Measurements from ENCODE around the gene BCL7C.

BCL7C gene

DNA sequence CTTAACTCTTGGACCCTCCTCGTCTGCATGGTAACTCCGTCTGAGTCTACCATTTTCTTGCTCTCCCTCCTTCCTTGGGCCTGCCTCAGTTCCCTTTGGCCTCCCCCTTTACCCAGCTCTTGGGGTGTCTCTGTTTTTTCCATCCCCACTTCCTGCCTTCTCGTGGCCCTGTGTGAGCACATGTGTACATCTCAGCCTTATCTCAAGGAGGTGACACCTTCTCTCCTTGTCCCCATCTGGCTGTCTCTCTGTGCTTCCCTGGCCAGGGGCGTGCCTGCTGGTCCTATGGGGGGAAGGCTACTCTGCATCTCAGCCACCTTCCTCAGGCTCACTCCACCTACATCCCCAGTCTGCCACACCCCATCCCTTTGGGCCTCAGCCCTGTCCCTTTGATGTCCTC lies 9.1 kb upstream of the BCL7C start:
- Histone ChIP-seq H4K20me1 (no peaks in the 10 kb centered on the region), H3K9ac (peak overlapping the region in 10 of 11 experiments; percentile 89 to 99 (median 98); a peak in 20 of 22 replicates), H3K4me2 (peak overlapping the region; percentile 82 to 98 (median 98)), H3K4me3 (peak overlapping the region; percentile 53 to 84 (median 70); a peak in 17 of 20 replicates), H3K4me1 (peaks cover 43 to 55% (median 50%) of the 10 kb centered on the region in 10 experiments), H3K27ac (peak overlapping the region; percentile 91 to 100 (median 97)), H3K36me3 (no peaks in the 10 kb centered on the region), H3K9me3 (replicated peaks in 1 of 11) (peaks cover 0 to 14% (median 10%) of the 10 kb centered on the region in 11 experiments; a peak in 17 of 22 replicates), H3K27me3 (no peaks in the 10 kb centered on the region)
- no peak for TF ChIP-seq Cebpa-rat (IDR thresholded peaks at IDR 0.05)

DNA sequence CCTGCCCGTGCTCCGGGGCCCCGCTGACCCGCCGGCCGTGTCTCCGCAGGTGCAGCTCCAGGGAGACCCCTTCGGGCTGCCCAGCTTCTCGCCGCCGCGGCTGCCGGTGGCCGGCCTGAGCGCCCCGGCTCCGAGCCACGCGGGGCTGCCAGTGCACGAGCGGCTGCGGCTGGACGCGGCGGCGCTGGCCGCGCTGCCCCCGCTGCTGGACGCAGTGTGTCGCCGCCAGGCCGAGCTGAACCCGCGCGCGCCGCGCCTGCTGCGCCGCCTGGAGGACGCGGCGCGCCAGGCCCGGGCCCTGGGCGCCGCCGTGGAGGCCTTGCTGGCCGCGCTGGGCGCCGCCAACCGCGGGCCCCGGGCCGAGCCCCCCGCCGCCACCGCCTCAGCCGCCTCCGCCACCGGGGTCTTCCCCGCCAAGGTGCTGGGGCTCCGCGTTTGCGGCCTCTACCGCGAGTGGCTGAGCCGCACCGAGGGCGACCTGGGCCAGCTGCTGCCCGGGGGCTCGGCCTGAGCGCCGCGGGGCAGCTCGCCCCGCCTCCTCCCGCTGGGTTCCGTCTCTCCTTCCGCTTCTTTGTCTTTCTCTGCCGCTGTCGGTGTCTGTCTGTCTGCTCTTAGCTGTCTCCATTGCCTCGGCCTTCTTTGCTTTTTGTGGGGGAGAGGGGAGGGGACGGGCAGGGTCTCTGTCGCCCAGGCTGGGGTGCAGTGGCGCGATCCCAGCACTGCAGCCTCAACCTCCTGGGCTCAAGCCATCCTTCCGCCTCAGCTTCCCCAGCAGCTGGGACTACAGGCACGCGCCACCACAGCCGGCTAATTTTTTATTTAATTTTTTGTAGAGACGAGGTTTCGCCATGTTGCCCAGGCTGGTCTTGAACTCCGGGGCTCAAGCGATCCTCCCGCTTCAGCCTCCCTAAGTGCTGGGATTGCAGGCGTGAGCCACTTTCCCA lies 8.4 kb upstream of the BCL7C start:
- Histone ChIP-seq H3K9ac (peak overlapping the region; percentile 89 to 99 (median 97)), H3K4me1 (peaks cover 43 to 55% (median 50%) of the 10 kb centered on the region in 10 experiments), H3K4me2 (peak overlapping the region; percentile 82 to 98 (median 98)), H3K27me3 (no peaks in the 10 kb centered on the region), H3K4me3 (peak overlapping the region; percentile 53 to 84 (median 70)), H4K20me1 (no peaks in the 10 kb centered on the region), H3K9me3 (replicated peaks in 1 of 11) (peaks cover 0 to 14% (median 10%) of the 10 kb centered on the region in 11 experiments; a peak in 17 of 22 replicates), H3K36me3 (no peaks in the 10 kb centered on the region), H3K27ac (peak overlapping the region; percentile 91 to 100 (median 97))
- TF ChIP-seq Cebpa-rat (IDR thresholded peaks at IDR 0.05), result no peak

DNA sequence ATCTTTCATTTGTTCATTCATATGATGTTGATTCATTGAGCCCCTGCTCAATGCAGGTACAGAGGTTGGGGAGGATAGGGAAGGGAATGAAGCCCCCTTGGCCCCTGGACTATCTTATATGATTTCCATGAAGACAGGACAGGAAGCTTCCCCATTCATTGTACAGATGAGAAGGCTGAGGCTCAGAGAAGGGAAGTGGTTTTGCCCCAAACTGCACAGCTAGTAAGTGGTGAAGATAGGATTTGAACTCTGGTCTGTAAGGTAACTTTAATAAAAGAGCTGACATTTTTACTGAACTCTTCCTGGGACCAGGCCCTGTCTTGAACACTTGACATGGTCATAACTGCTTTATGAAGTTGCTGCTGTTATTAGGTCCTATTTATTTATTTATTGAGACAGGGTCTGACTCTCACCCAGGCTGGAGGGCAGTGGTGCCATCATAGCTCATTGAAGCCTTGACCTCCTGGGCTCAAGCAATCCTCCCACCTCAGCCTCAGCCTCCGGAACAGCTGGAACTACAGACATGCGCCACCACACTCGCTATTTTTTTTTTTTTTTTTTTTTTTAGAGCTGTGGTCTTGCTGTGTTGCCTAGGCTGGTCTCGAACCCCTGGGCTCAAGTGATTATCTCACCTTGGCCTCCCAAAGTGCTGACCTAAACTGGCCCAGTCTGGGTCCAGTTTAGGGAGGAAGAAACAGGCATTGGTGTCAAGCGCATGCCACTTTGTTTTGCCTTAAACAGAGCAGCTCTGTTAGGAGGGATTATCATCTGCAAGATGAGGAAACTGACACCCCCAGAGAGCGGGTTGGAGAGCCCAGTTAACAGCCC lies 7.5 kb upstream of the BCL7C start:
- Histone ChIP-seq H3K27me3 (no peaks in the 10 kb centered on the region), H3K36me3 (no peaks in the 10 kb centered on the region), H3K9me3 (replicated peaks in 1 of 11) (peaks cover 0 to 14% (median 10%) of the 10 kb centered on the region in 11 experiments; a peak in 17 of 22 replicates), H3K9ac (peak overlapping the region; percentile 89 to 99 (median 97)), H3K4me2 (peak overlapping the region; percentile 82 to 98 (median 98)), H4K20me1 (no peaks in the 10 kb centered on the region), H3K4me1 (peaks cover 48 to 61% (median 56%) of the 10 kb centered on the region in 10 experiments), H3K27ac (peak overlapping the region; percentile 91 to 100 (median 97)), H3K4me3 (peak overlapping the region; percentile 53 to 84 (median 70))
- no peak for TF ChIP-seq Cebpa-rat (IDR thresholded peaks at IDR 0.05)

DNA sequence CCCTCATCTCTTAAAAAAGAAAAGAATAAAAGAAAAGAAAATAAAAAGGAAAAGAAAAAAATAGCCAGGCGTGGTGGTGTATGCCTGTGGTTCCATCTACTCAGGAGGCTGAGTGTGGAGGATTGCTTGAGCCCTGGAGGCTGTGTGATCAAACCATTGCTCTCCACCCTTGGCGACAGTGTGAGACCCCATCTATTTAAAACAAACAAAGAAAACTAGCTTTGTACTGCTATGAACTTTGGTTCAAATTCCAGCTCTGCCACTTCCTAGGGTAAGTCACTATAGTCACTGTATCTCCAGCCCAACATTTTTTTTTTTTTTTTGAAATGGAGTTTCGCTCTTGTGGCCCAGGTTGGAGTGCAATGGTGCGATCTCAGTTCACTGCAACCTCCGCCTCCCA lies 6.7 kb upstream of the BCL7C start:
- no peaks in the 10 kb centered on the region for H3K27me3 ChIP-seq
- H4K20me1 ChIP-seq, result no peaks in the 10 kb centered on the region
- H3K27ac ChIP-seq, result no peak overlapping the region
- H3K9me3 ChIP-seq (replicated peaks in 1 of 11), result peaks cover 0 to 14% (median 10%) of the 10 kb centered on the region in 11 experiments; a peak in 17 of 22 replicates
- no peak overlapping the region for H3K4me3 ChIP-seq
- H3K36me3 ChIP-seq, result no peaks in the 10 kb centered on the region
- peaks cover 56 to 67% (median 62%) of the 10 kb centered on the region in 10 experiments for H3K4me1 ChIP-seq
- no peak for TF ChIP-seq Cebpa-rat (IDR thresholded peaks at IDR 0.05)
- H3K4me2 ChIP-seq, result peak overlapping the region in 1 of 11 experiments; percentile 98; a peak in 1 of 22 replicates
- no peak overlapping the region for H3K9ac ChIP-seq

DNA sequence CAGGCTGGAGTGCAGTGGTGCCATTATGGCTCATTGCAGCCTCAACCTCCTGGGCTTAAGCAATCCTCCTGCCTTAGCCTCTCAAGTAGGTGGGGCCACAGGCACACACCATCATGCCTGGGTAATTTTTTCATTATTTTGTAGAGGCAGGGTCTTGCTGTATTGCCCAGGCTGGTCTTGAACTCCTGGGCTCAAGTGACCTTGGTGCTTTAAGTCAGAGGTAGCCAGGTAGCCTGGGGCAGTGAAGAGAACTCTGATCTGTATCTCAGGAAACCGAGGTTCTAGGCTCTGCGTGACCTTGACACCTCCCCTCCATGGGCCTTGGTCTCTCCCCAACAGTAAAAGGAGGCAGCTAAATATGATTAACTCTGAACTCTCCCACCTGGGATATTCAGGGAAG lies 5.9 kb upstream of the BCL7C start:
- Histone ChIP-seq H4K20me1 (no peaks in the 10 kb centered on the region), H3K4me3 (no peak overlapping the region), H3K9ac (no peak overlapping the region), H3K36me3 (no peaks in the 10 kb centered on the region), H3K27me3 (no peaks in the 10 kb centered on the region), H3K27ac (no peak overlapping the region), H3K4me2 (no peak overlapping the region), H3K9me3 (replicated peaks in 1 of 11) (peaks cover 0 to 11% (median 9%) of the 10 kb centered on the region in 11 experiments; a peak in 17 of 22 replicates), H3K4me1 (peaks cover 51 to 68% (median 62%) of the 10 kb centered on the region in 10 experiments)
- TF ChIP-seq Cebpa-rat (IDR thresholded peaks at IDR 0.05), result no peak

DNA sequence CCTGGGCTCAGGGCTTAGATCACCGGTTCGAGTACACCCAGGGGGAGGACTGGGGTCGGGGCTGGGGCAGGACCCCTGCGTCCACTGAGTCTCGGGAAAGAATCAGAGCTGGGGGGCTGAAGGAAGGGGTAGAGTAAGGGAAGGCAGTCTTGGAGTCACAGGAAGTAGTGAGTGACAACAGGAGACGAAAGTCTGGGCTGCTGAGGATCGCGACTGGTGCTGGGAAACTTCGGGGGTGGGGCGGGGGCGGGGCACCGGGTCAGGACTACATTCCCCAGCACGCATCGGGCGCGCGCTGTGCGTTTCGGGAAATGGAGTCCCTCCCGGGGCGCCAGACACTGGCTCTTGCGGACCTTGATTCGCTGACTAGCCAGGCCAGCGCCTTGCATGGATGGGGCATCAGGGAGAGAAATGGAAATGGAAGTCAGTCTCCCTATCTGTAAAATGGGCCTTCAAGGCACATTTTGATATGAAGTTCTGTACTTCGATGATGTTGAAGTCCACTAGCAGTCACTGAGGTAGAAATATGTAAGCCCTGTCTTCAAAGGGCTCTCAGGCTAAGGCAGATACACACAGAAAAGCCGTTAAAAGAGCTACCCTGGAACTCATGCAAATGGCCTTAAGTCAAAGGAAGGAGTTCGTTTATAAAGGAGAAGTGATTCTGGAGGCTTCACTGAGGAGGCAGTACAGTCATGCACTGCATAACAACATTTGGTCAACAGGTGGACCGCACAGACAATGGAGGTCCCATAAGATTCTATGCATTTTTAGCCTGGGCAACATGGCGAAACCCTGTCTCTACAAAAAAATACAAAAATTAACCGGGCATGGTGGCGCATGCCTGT lies 3.2 kb upstream of the BCL7C start:
- Histone ChIP-seq H3K27ac (peak overlapping the region; percentile 78 to 92 (median 87)), H4K20me1 (peaks cover 0 to 12% (median 0%) of the 10 kb centered on the region in 11 experiments; a peak in 3 of 22 replicates), H3K36me3 (peaks cover 0 to 6% (median under 1%) of the 10 kb centered on the region in 11 experiments; a peak in 3 of 22 replicates), H3K27me3 (no peaks in the 10 kb centered on the region), H3K4me1 (peaks cover 47 to 64% (median 58%) of the 10 kb centered on the region in 10 experiments), H3K4me3 (peak overlapping the region; percentile 45 to 70 (median 59)), H3K4me2 (peak overlapping the region; percentile 81 to 93 (median 89)), H3K9ac (peak overlapping the region; percentile 69 to 85 (median 83)), H3K9me3 (replicated peaks in 1 of 11) (no peaks in the 10 kb centered on the region)
- no peak for TF ChIP-seq Cebpa-rat (IDR thresholded peaks at IDR 0.05)

DNA sequence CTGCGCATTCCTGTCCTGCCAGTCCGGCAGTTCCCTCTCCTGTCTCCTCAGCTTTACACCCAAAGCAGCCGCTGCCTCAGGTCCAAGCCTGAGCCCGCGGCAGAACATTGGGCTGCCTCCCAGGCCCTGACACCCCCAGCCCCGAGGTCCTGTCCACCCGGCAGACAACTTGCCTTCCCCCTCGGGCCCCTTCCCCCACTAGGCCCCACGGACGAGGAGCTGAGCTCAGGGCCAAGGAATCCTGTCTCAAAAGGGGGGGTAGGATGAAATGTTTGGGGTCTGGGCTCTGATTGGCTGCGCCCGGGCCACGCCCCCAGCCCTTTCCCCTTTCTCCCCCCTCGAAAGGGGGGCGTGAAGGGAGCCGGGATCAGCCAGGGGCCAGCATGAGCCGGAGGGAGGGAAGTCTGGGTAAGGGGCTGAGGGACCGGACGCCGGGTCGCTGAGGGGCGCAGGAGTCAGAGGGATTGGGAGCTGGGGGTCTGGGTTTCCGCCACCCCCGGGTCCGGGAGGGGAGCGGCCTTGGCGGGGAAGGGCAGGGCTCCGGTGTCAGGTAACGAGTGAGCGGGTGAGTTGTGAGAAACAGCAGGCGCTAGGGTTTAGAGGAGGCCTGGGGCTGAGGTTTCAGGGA lies 2.5 kb upstream of the BCL7C start, which contains the start of gene CTF1:
TSS of gene CTF1 (plus strand) at position 354 of the 628 bp plus-strand sequence. CDS start at position 384, 30 bp downstream.
- Histone ChIP-seq H3K9me3 (replicated peaks in 1 of 11) (no peaks in the 10 kb centered on the region), H3K36me3 (peaks cover 3 to 13% (median 7%) of the 10 kb centered on the region in 11 experiments; a peak in 19 of 22 replicates), H3K4me2 (peak within 1 kb of the TSS; percentile 81 to 93 (median 89)), H3K4me3 (peak within 1 kb of the TSS; percentile 45 to 70 (median 59)), H4K20me1 (peaks cover 0 to 12% (median 0%) of the 10 kb centered on the region in 11 experiments; a peak in 3 of 22 replicates), H3K9ac (peak within 1 kb of the TSS; percentile 69 to 85 (median 83)), H3K27ac (peak within 1 kb of the TSS; percentile 78 to 92 (median 87)), H3K4me1 (peaks cover 43 to 58% (median 53%) of the 10 kb centered on the region in 10 experiments), H3K27me3 (no peaks in the 10 kb centered on the region)
- no peak for TF ChIP-seq Cebpa-rat (IDR thresholded peaks at IDR 0.05)
